HUDEP-2 (cell line): ENCODE measurements around the gene GON7.
A peak's percentile ranks its signal among the peaks of the same experiment; 100 is the strongest.
"Not testable (repeated sequence)": the region's sequence is repeated elsewhere in the genome, so short reads cannot be mapped to it uniquely, and the experiment has no call there.

ENCODE experiments used
- DNase-seq, 76 experiments: peaks; one replicate each; lab custom pipeline; 2025; ENCODE audit not compliant: unreplicated experiment in 76 of 76; lab: John Stamatoyannopoulos, UW

The GON7 gene

DNA sequence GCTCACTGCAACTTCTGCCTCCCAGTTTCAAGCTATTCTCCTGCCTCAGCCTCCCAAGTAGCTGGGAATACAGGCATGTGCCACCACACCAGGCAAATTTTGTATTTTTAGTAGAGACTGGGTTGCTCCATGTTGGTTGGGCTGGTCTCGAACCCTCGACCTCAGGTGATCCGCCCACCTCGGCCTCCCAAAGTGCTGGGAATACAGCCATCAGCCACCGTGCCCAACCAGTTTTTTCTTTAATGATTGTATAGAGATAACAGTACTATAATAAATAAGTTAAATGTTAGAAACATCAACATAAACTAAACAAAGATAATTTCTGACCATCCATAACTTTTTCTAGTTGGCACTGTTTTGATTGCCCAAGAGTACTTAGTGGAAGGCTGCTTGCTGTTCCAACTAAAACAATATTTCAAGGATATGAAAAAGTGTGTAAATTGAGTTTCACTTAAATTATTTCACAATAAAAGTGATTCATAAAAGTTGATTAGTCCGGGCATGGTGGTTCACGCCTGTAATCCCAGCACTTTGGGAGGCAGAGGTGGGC is 5.6 kb downstream of the GON7 start:
- no peak for DNase-seq

DNA sequence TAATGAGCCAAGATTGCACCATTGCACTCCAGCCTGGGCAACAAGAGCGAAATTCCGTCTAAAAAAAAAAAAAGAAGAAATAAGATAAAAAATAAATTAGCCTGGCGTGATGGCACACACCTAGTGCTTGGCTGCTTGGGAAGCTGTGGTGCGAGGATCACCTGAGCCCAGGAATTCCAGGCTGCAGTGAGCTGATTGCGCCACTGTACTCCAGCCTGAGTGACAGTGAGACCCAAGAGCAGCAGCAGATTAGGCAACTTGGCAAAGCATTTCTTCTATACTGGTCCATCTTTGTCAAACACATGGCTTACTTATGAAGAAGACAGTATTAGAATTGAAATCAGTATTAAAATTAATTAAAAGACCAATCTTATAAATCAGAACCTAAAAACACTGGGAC is 6.3 kb downstream of the GON7 start:
- DNase-seq = no peak

DNA sequence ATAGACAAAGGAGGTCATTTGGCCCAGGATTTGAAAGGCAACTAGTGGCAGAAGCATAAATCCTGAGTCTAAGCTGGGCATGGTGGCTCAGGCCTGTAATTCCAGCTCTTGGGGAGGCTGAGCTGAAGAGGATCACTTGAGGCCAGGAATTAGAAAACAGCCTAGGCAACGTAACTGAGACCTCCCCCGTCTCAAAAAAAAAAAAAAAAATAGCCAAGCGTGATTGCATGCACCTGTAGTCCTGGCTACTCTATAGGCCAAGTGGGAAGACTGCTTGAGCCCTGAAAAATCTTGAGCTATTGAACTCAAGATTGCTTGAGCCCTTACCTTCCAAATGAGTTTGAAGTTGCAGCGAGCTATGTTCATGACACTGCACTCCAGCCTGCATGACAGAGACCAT is 7.8 kb downstream of the GON7 start:
- DNase-seq = no peak

DNA sequence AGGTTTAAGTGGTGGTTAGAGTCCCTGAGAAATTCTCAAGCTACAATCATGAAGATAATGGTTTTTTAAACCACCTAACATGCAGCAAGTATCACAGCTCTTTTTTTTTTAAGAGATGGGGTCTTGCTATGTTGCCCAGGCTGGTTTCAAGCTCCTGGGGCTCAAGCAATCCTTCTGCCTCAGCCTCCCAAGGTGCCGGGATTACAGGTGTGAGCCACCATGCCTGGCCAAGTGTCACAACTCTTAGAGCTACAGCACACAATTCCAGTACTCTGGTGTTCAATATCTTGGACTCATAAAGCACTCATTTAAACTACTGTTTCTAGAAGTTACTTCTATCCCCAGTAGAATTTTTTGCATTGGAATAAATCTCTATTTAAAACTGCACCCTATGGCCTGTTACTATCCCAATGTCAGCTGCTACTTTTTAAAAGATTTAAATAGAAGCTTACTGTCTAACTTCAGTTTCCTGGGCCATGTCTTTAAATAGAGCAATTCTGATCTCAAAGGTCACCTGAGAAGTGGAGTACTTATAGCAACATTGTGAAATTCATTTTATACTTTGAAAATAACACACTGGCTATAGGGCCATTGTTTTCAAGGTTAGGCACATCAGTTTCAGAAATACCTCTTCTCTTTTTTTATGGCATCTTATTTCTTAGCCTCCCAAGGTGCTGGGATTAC is 11.4 kb downstream of the GON7 start:
- DNase-seq = no peak

DNA sequence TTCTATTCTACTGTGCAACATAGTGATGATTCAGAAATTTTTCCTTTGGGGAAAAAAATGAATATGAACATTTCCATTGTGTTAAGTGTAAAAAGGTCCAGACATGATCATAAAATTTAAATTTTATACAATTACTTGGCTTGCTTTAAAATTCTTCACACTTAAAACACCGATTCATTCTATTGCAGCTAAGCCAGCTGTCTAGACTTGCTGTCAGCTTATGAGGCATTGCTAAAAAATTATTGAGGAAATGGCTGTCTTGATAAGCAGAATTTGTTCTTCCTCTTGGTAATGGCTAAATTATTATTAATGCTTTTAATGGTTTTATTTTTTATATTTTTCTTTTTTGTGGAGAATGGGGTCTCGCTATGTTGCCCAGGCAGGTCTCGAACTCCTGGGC is 19.9 kb downstream of the GON7 start:
- DNase-seq = no peak

DNA sequence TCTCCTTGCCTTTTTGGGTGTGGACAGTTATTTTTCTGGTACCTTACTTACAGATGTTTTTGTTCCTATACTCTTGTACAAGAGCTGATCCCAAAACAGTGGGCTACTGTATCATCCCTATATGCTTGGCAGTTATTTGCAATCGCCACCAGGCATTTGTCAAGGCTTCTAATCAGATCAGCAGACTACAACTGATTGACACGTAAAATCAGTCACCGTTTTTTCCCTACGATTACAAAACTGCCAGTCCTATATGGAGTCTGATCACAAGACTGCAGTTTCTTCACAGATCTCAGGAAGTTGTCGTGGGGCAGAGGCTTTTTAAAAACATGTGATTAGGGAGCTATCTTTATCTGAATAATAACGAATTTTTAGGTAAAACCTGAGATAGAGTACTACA is 20.4 kb downstream of the GON7 start:
- peak in 5 of 76 experiments; percentile 10 to 39 (median 22) for DNase-seq

DNA sequence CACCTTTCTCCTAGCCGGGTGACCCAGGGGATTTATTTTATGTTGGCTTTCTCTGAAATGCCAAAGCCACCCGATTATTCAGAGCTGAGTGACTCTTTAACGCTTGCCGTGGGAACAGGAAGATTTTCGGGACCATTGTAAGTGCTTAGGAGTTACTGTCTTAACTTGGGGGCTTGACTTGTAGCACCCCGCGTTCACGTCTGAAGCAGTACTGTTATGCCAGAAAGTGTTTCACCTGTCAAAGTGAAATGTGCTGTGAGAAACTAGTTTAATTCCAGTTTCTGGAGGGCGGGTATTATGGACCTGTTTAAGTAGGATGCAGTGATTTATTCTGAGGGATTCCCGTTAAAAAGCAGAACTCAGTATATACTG is 21.5 kb downstream of the GON7 start:
- peak in 1 of 76 experiments; percentile 51 for DNase-seq

DNA sequence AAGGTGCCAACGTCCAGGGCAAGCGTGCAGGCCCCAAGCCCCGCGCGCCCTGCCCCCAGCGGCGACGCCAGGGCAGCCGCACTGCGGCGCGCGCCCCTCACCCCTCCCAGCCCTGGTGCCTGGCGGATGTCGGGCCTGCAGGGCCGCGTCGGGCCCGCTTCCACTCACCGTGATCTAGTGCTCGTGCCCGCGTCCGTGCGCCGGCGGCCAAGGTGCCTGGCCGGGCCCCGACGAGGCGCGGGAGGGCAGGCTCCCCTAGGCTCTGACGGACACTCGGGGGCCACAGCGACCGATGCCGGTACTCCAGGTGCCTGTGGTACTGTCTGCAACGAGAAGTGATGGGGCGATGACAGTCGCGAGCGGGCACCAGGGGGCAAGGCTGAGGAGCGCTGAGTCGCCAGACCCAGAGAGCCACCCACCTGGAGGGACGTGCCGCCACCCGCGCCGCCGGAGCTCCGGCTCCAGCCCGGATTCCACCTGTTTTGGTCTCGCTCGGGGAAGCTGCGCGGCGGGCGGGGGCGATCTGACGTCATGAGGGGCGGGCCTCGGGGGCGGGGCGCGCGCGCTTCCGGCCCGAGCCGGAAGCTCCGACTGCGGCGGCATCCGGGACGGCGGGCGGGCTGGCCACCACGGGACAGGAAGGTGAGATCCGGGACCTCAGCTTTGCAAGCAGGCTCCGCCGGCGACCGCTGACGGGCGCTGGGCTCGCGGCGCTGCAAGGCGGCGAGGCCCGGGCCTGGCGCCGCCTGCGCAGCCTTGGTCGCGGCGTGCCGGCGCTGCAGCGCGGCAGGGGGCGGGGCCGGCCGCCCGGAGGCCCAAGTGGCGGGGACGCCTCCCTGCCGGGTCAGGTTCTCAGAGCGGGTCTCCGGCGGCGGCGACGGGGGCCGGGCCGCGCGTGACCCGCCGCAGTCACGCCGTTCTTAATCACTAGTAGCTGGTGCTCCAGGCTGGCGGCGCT is 22.2 kb downstream of the GON7 start, which contains the start of the genes LYSET and MOAP1:
Gene LYSET, plus strand, starts transcription at position 927 of the 958 bp plus-strand sequence. CDS start 89 bp downstream, outside the sequence.
Gene MOAP1, minus strand, starts transcription at position 507 of the 958 bp plus-strand sequence. CDS start 655 bp downstream, outside the sequence.
- peak in 71 of 76 experiments; percentile 3 to 81 (median 64) for DNase-seq

DNA sequence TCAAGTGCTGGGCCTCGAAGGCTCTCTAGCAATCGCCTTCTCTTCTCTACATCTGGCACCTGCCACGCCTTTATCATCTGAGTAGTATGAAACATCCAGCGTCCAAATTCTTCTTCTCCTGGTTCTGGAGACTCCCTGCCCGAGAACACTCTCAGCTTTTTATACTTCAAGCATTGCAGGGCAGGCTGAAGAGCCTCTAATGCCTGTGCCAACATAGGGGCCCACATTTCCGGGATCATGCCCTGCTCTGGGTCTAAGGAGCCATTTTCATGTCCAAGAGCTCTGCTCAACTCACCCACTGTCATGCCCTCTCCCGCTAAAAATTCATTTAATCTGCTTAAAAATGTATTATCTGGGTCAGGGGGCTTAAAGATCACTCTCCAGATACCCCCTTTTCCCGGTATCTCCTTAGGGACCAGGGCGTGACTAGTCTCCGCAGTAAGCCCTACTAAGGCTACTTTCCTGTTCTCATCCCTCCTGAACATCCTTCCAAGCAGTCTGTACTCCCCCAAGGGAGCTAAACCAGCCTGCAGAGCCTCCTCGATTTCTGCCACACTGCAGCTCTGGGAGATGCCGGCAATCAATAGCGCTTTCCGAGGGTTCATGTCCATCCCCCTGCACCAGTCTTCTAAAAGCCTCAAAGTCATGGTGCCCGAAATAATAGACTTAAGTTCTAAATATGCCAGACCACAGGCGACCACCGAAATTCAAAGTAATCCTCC is 23.1 kb downstream of the GON7 start:
- no peak for DNase-seq

DNA sequence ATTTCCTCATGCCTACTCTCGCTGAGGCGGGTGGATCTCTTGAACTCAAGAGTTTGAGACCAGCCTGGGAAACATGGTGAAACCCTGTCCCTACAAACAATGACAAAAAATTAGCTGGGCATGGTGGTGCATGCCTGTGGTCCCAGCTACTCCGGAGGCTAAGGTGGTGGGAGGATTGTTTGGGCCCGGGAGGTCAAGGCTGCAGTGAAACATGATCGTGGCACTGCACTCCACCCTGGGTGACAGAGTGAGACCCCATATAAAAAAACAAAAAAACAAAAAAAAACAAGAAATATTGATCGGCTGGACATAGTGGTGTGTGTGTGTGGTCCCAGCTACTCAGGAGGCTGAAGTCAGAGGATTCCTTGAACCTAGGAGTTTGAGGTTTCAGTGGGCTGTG is 31.4 kb downstream of the GON7 start:
- DNase-seq = no peak

DNA sequence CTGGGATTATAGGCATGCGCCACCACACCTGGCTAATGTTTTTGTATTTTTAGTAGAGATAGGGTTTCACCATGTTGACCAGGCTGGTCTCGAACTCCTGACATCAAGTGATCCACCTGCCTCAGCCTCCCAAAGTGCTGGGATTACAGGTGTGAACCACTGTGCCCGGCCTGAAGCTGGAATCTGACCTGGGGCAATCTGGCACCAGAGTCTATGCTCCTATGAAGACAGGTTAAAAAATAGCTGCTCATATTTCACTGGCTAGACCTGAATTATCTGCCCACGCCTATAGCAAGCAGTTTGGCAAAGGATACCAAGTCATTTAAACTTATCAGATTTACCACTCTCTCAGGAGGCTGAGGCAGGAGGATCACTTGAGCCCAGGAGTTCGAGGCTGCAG is 32.1 kb downstream of the GON7 start:
- DNase-seq = not testable (repeated sequence)

DNA sequence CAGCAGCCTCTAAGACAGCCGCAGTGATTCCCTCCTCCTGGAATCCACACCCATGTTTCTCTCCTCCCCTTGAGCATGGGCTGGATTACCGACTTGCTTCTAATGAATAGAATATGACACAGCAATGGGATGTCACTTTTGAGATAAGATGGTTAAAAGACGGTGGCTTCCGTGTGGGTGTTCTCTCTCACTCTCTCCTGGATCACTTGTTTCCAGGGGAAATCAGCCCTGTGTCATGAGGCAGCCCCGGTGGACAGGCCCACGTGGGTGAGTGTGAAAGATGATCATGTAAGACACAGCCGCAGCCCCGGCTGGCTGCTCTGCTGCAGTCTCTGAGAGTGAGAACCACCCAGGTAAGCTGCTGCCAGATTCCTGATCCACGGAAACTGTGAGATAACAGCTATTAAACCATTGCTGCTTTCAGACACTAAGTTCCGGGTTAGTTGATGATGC is 32.9 kb downstream of the GON7 start:
- DNase-seq = peak in 2 of 76 experiments; percentile 45 to 57

DNA sequence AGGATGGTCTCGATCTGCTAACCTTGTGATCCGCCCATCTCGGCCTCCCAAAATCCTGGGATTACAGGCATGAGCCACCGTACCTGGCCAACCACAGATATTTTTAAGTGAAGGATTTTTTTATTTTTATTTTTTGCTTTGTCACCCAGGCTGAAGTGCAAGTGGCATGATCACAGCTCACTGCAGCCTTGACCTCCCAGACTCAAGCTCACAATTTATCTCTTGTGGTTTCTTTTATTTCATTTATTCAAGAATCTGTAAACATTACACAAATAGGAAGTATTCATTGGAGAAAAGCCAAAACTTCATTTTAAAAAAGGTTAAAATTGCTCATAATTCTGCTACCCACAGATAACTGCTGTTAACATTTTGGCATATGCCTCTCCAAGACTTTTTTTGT is 35.5 kb downstream of the GON7 start:
- no peak for DNase-seq

DNA sequence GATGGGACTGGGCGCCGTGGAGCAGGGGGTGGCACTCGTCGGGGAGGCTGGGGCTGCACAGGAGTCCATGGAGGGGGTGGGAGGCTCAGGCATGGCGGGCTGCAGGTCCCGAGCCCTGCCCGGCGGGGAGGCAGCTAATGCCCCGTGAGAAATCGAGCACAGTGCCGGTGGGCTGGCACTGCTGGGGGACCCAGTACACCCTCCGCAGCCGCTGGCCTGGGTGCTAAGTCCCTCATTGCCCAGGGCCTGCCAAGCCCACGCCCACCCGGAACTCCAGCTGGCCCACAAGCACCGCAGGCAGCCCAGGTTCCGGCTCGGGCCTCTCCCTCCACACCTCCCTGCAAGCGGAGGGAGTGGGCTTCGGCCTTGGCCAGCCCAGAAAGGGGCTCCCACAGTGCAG is 36.7 kb downstream of the GON7 start:
- not testable (repeated sequence) for DNase-seq

DNA sequence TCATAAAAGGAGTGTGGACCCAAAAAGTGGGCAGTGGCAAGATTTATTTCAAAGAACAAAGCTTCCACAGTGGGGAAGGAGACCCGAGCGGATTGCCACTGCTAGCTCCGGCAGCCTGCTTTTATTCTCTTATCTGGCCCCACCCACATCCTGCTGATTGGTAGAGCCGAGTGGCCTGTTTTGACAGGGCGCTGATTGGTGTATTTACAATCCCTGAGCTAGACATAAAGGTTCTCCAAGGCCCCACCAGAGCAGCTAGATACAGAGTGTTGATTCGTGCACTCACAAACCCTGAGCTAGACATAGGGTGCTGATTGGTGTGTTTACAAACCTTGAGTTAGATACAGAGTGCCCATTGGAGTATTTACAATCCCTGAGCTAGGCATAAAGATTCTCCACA is 37.2 kb downstream of the GON7 start:
- DNase-seq = not testable (repeated sequence)

DNA sequence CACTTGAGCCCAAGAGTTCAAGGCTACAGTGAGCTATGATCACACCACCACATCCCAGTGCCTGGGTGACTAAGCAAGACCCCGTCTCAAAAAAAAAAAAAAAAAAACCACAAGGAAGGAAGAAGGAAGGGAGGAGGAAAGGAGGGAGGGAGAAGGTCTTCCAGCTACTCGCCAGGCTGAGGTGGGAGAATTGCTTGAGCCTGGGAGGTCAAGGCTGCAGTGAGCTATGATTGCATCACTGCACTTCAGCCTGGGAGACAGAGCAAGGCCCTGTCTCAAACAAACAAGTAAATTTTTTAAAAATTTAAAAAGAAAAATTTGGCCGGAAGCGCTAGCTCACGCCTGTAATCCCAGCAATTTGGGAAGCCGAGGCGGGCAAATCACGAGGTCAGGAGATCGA is 38.3 kb downstream of the GON7 start:
- DNase-seq = not testable (repeated sequence)

DNA sequence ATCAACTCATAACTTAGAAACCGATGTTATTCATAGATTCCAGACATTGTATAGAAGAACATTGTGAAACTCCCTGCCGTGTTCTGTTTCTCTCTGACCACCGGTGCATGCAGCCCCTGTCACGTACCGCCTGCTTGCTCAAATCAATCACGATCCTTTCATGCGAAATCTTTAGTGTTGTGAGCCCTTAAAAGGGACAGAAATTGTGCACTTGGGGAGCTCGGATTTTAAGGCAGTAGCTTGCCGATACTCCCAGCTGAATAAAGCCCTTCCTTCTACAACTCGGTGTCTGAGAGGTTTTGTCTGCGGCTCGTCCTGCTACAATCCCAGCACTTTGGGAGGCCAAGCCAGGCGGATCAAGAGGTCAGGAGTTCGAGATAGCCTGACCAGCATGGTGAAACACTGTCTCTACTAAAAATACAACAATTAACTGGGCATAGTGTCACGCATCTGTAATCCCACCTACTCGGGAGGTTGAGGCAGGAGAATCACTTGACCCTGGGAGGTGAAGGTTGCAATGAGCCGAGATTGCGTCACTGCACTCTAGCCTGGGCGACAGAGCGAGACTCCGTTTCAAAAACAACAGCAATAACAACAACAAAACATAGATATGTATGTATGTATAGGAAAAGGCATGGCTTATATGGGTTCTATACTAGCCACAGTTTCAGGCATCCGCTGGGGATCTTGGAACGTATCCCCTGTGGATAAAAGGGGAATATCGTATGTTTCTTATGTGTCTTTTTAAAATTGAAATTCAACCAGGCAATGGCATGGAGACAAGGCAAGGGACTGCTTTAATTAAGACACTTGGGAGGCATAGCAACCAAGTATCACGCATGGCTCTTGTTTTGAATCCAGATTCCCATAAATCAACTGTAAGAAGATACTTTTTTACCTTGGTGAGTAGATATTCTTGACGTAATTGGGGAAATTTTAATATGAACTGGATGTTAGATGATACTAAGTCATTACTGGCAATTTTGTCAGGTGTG is 41.3 kb downstream of the GON7 start:
- not testable (repeated sequence) for DNase-seq

DNA sequence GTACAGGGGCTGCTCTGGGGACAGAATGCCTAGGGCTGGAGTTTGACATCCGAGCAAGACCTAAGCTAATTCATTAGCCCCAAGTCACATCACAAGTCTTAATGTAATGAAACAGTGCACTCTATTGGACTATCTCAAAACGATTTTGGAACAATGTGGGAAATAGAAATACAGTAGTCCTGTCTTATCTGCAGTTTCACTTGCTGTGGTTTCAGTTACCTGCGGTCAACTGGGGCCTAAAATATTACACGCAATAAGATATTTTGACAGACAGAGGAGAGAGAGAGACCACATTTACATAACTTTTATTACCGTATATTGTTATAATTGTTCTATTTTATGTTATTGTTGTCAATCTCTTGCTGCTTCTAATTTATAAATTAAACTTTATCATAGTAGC is 43.3 kb downstream of the GON7 start:
- DNase-seq = peak in 7 of 76 experiments; percentile 5 to 55 (median 15)

DNA sequence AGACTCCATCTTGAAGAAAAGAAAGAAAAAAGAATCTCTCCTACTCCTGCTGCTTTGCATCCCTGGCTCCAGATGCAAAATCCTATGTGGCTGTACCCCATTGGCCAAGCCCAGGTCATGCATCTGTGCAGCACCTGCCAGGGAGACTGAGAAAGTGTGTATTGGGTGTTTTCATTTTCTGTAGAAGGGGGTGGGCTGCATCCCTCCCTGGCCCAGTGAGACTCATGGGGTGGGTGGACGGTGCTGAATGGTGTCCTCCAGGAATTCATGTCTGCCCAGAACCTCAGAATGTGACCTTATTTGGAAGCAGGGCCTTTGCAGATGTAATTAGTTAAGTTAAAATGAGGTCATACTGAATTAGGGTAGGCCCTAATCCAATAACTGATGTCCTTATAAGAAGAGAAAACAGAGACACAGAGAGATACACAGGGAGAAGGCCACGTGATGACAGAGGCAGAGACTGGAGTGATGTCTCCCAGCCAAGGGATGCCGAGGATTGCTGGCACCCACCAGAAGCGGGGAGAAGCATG is 45.4 kb downstream of the GON7 start:
- no peak for DNase-seq
